ENCODE results near the gene BTBD6.

The BTBD6 gene

GRCh38 chr14:105206873-105207272 is 41.5 kb upstream of the BTBD6 start:
- no peak for DNase-seq (ENCODE audit: low spot score)
- TF ChIP-seq, protein P1, sequence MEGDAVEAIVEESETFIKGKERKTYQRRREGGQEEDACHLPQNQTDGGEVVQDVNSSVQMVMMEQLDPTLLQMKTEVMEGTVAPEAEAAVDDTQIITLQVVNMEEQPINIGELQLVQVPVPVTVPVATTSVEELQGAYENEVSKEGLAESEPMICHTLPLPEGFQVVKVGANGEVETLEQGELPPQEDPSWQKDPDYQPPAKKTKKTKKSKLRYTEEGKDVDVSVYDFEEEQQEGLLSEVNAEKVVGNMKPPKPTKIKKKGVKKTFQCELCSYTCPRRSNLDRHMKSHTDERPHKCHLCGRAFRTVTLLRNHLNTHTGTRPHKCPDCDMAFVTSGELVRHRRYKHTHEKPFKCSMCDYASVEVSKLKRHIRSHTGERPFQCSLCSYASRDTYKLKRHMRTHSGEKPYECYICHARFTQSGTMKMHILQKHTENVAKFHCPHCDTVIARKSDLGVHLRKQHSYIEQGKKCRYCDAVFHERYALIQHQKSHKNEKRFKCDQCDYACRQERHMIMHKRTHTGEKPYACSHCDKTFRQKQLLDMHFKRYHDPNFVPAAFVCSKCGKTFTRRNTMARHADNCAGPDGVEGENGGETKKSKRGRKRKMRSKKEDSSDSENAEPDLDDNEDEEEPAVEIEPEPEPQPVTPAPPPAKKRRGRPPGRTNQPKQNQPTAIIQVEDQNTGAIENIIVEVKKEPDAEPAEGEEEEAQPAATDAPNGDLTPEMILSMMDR (IDR thresholded peaks at IDR 0.05; ENCODE audit: extremely low read depth, insufficient read depth, missing control alignments), result no peak
- in situ Hi-C loops (cut with MboI; ENCODE audit: low pct_unique_long_range_greater_than_20kb, low sequenced_read_pairs, unreplicated experiment), result no loop called here

- TF ChIP-seq, protein P1 (IDR thresholded peaks at IDR 0.05; ENCODE audit: extremely low read depth, insufficient read depth, missing control alignments), result no peak
- in situ Hi-C loops (cut with MboI; ENCODE audit: low pct_unique_long_range_greater_than_20kb, low sequenced_read_pairs, unreplicated experiment), result no loop called here
- no peak for DNase-seq (ENCODE audit: low spot score)
These were observed 40.9 kb upstream of the BTBD6 start for GRCh38 chr14:105207460-105207901.

- DNase-seq (ENCODE audit: low spot score), result no peak
- TF ChIP-seq, protein P1 (IDR thresholded peaks at IDR 0.05; ENCODE audit: extremely low read depth, insufficient read depth, missing control alignments), result no peak
- in situ Hi-C loops (cut with MboI; ENCODE audit: low pct_unique_long_range_greater_than_20kb, low sequenced_read_pairs, unreplicated experiment), result no loop called here
These were observed 40.2 kb upstream of the BTBD6 start for GRCh38 chr14:105207996-105208737.

DNA sequence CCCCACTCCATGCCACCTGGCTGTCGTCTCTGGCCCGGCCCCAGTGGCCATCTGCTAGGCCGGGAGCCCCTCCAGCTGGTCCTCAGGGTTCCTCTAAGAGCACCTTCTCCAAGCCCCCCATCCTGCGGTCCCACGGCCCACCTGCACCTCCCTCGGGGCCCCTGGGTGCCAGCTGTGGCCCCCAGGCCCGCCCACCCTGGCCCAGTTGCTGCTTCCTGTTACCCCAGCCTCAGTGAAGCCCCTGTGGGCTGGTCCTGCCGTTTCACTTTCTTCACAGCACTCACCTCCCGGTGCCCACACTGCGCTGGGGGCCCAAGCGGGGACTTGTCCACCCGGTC is 39.6 kb upstream of the BTBD6 start:
- in situ Hi-C loops (cut with MboI; ENCODE audit: low pct_unique_long_range_greater_than_20kb, low sequenced_read_pairs, unreplicated experiment), result no loop called here
- DNase-seq (ENCODE audit: low spot score), result no peak
- TF ChIP-seq, protein P1 (IDR thresholded peaks at IDR 0.05; ENCODE audit: extremely low read depth, insufficient read depth, missing control alignments), result no peak

- TF ChIP-seq, protein P1 (IDR thresholded peaks at IDR 0.05; ENCODE audit: extremely low read depth, insufficient read depth, missing control alignments), result no peak
- in situ Hi-C loops (cut with MboI; ENCODE audit: low pct_unique_long_range_greater_than_20kb, low sequenced_read_pairs, unreplicated experiment), result no loop called here
- no peak for DNase-seq (ENCODE audit: low spot score)
These were observed 39.2 kb upstream of the BTBD6 start for GRCh38 chr14:105209091-105209490.

DNA sequence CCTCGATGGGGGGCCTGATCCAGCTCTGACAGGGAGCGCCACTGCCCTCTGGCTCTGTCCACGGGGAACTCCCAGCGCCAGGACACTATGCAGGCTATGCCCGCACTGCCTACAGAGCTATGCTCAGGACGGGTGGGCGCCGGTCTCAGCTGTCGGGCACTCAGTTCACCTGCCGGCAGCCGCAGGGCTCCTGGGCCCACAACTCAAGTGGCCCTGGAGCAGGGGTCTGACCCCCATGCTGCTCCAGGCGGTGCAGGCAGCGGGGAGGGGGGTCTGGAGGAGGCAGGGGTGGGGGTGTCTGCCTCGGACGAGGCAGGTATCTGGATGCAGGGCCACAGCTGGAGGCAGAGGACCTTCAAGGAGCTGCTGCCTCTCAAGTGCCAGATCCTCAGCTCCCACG is 38.7 kb upstream of the BTBD6 start:
- TF ChIP-seq, protein P1 (IDR thresholded peaks at IDR 0.05; ENCODE audit: extremely low read depth, insufficient read depth, missing control alignments), result no peak
- DNase-seq (ENCODE audit: low spot score), result no peak
- in situ Hi-C loops (cut with MboI; ENCODE audit: low pct_unique_long_range_greater_than_20kb, low sequenced_read_pairs, unreplicated experiment), result no loop called here

Measured in GM13977 (cell line).